HG03135 (cell line): Measurements from ENCODE around the gene LRRC32.

ENCODE experiments used
- ATAC-seq: cut with Tn5 transposase; IDR thresholded peaks from one replicate; pipeline ENCODE4 v1.9.1; 2021; ENCODE audit warnings: mild to moderate bottlenecking, moderate library complexity; ENCODE audit not compliant: unreplicated experiment

The LRRC32 gene

DNA sequence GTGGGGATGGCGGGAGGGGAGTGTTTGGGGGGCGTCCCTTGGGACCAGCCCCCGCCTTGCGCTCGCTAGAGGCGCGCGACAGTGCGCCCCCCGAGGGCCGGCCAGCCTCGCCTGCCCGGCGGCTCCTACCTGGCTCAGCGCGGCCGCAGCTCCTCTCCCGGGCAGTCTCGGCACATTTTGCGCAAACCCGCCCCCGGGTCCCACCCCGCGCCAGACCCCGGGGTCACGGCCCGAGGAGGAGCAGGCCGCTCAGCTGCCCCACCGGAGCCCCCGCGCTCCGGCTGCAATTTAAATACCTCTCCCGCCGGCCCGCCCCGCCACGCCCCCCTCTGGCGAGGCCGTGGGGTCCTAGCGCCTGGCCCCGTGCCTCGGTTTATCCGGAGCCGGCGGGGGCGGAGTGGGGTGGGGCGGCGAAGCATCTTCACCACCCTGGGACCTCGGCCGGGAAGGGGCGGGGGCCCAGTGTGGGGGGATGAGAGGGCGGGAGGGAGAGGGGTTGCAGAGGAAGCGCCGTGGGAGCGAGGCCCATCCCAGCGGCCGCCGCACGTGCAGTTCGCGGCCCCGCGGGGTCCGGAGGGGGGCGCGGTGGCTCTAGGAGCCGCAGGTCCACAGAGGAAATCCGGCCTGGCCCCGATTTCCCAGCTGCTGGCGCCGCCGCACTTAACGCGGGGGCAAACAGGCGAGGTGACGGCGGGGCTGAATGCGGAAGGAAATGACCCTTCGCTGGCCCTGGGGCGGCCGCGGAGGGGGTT is at the start of gene LRRC32:
LRRC32 (minus strand) TSS at position 263 of the 752 bp plus-strand sequence. CDS start 4,793 bp downstream, outside the sequence.
- ATAC-seq = no peak

- ATAC-seq = no peak
These were observed 49.1 kb upstream of the LRRC32 start for GRCh38 chr11:76719686-76720085.

DNA sequence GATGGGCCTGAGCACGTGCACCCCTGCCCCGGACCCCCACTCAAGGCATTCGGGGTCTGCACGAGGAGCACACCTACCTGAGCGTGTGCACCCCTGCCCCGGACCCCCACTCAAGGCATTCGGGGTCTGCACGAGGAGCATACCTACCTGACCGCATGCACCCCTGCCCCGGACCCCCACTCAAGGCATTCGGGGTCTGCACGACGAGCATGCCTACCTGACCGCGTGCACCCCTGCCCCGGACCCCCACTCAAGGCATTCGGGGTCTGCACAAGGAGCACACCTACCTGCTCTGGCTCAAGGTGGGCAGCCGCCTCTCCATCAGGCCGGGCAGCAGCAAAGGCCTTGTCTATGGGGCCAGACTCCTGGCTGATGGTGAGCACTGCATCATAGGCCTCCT is 48.7 kb upstream of the LRRC32 start:
- ATAC-seq = no peak

DNA sequence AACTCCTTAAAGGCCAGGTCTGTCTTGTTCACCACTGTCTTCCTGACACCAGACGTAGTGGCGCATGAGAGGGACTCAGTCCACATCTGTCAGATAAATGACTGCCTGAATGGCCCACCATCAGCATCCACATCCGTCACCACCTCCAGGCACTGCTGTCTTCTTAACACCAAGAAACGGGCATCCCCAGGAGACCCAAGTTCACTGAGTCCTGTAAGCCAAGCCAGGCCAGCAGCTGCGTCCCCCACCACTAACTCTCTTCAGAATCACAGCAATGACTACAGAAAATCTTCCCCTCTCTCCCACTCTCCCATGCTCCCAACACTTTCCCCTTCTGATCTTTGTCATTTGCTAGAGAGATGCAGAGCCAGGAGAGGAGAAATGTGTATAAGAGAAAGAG is 47.3 kb upstream of the LRRC32 start:
- no peak for ATAC-seq

GRCh38 chr11:76717369-76717768 is 46.8 kb upstream of the LRRC32 start:
- ATAC-seq = no peak

DNA sequence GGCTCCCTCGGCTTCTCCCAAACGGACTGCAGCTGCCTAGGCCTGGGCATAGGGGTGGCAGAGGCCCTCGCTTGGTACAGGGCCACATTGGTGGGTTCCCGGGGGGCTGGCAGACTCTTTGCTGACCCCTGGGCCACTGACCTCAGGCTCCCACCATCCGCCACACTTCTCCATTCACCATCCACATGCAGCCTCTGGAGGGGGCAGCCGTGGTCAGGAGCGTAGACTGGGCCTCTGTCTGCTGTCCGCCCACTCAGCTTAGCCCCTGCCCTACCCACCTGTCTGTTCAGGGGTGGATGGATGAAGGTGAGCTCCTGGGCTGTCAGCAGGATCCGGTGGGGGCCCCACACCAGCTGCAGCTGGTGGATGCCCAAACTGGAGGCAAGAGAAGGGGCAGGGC is 45.7 kb upstream of the LRRC32 start:
- no peak for ATAC-seq

- no peak for ATAC-seq
These were observed 43.9 kb upstream of the LRRC32 start for GRCh38 chr11:76714493-76714892.

DNA sequence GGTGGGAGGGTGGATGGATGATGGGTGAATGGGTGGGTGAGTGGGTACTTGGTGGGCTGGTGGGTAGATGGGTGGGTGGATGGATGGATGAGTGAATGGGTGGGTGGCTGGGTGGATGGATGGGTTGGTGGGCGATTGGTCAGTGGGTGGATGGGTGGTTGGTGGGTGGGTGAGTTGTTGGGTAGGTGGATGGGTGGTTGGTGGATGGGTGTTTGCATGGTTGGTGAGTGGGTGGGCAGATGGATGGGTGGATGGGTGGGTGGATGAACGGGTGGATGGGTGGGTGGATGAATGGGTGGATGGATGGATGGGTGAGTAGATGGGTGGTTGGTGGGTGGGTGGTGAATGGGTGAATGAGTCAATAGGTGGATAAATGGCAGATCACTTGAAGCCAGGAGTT is 43.0 kb upstream of the LRRC32 start:
- ATAC-seq = no peak

DNA sequence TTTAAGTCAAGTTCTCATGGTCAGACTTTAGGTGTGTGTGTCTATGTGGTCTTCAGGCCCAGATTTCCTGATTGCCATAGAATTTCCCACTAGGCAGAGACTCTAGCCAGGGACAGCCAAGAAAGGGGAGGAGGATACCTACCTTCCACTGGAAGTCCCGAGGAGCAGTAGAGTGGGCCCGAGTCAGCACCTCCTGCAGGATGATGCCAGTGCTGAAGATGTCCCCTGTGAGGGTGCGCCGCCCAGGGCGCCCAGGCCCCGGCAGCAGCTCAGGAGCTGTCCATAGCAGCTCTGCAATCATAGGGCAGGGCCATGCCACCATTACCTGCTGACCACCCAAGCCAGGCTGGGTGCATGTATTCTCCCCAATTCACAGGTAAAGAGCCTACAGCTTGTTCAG is 41.6 kb upstream of the LRRC32 start:
- ATAC-seq = no peak

DNA sequence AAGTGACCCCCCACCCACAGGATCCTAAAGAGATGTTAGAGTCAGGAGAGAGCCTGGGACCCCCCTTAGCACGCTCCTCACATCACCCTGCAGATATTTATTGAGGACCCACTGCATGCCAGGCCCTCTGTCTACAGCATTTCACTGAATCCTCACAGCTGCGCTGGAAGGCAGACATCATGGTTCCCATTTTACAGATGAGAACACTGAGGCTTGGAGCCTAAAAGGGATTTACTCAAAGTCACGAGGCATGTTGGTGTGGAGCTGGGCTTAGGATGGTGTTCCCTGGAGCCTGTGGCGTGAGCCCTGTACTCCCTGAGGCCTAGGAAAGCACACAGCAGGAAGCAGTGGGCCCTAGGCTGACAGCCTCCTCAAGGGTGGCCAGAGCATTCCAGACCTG is 39.2 kb upstream of the LRRC32 start:
- ATAC-seq = no peak

- ATAC-seq = no peak
These were observed 38.6 kb upstream of the LRRC32 start for GRCh38 chr11:76708972-76709660.

DNA sequence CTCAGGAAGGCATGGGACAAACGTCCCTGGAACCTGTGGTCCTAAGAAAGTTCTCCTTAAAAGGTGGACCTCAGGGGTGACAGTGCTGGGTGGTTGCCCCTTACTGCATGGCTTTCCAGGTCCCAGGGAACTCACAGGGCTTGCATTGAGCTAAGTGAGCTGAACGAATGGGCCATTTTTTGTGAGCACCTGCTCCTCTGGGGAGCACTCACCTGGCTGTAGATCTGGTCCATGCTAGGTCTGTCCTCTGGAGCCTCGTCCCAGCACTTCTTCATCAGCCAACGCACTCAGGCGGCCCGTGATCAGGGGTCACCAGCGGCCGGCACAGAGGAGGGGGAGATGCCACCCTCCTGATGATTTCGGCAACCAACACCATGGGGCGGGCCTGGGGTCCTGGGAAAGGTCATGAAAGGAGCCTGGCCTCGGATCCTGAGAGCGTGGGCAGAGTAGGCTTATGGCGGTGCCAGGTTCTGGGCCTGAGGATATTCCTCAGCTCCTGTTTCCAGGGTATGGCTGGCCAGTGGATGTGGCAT is 36.8 kb upstream of the LRRC32 start:
- no peak for ATAC-seq

GRCh38 chr11:76706667-76707066 is 36.1 kb upstream of the LRRC32 start:
- no peak for ATAC-seq

DNA sequence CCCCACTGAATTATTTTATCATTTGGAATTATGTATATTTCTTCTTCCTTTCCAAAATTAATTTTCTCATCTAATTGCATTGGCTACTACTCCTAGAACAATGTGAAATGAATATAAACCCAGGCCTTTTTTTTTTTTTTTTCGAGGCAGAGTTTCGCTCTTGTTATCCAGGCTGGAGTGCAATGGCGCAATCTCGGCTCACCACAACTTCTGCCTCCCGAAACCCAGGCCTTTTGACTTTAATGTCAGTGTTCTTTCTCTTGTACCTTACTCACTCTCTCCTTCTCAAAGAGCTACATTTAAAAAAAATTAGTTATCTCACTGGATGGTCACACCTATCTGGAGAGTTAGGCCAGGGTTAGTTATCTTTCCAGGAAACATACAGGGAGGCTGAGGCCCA is 35.3 kb upstream of the LRRC32 start:
- ATAC-seq = no peak

DNA sequence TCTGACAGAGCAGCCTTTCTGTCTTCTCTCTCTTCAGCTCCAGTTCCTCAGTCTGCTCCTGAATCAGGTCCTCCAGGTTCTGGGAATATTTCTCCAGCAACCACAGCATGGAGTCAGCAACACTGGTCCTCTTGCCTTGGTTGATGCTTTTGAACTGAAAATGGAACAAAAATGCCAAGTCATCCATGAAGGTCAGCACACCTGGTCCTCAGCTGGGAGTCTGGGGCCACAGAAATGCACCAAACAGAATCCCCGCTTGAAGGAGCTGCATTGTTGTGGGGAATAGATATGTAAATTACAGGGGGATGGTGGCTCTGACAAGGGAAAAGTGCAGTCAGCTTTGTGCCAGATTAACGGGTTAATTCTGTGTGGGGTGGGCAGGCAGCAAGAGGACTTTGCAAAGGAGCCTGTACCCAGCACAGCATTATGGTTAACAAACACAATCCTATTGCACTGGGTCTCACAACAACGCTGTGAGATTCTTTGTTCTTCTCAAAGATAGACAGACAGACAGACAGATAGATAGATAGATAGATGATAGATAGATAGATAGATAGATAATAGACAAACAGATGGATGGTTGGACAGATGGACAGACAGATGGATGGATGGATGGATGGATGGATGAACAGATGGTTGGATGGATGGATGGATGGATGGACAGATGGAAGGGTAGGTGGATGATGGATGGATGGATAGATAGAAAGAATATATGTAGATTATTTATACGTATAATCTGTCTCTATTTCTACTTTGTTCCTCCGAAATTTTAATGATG is 33.8 kb upstream of the LRRC32 start:
- no peak for ATAC-seq

GRCh38 chr11:76703707-76704106 is 33.2 kb upstream of the LRRC32 start:
- no peak for ATAC-seq

DNA sequence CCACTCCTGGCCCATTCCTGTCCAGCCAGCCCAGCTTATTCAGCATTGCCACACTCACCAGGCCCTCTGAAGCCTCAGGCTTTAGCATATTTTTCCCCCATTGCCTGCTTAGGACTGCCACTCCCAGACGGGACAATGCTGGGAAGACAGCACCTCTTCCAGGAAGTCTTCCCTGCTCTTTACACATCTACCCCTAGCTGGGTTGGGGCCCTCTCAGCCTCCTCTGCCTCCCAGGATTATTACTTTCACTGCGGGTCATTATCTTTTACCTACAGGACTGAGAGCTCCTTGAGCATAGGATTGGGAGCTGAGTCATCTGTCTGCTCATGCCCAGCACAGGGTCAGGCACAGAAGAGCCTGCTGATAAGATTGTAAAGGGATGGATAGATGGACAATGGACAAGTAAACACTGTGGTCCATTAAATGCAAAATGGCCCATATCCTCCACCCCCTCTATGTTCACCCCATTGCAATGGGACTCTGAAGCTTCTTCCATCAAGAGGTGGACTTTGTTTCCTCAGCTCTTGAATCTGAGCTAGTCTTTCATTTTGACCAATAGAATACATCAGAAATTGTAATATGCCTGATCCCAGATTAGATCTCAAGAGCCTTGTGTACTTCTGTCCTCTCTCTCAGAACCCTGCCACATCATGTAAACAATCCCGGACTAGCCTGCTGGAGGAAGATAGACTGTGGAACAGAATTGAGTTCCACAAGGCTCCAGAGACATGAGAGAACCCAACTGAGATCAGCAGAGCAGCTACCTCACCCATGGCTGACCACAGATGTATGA is 32.0 kb upstream of the LRRC32 start:
- no peak for ATAC-seq

DNA sequence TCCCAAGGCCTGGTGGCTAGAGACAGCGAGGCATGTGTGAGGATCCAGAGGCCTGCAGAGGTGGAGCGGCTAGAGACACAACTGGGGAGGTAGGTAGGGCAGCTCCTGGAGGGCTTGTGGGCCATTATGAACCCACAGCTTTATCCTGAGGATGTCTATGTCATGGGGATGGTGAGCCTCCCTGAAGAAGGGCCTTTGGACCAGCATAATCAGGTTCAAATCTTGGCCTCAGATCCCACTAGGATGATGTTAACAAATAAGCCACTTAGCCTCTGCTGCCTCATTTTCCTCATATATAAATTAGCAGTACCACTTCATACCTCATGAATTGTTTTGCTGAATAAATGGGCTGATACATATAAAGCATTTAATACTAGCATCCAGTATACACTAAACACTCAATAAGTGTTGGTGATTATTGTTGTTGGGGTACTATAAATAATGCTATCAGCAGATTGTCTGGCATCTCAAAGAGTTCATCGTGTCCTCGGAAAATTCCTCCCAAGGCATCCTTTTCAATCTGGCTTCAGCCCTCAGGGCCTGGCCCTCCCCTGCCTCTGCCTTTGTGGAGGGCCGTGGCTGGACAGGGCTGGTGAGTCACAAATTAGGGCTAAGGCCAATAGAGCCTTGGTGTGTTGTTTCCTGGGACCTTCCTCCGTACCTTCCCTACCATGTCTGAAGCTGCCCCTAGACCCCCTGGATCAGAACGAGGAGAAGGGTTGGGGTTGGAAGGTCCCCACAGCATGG is 30.9 kb upstream of the LRRC32 start:
- ATAC-seq = no peak

- ATAC-seq = no peak
These were observed 29.9 kb upstream of the LRRC32 start for GRCh38 chr11:76700177-76701100.
